HG02759 (cell line): Measurements from ENCODE around the gene SIPA1L2.
"Not testable (repeated sequence)": the region's sequence is repeated elsewhere in the genome, so short reads cannot be mapped to it uniquely, and the experiment has no call there.

Source experiments
- ATAC-seq: cut with Tn5 transposase; IDR thresholded peaks from one replicate; pipeline ENCODE4 v1.9.1; 2021; ENCODE audit warnings: mild to moderate bottlenecking, moderate library complexity; ENCODE audit not compliant: unreplicated experiment

Gene SIPA1L2

GRCh38 chr1:232615306-232615800, 14.6 kb downstream of the SIPA1L2 start:
- no peak for ATAC-seq

- no peak for ATAC-seq
These were observed 15.1 kb downstream of the SIPA1L2 start for GRCh38 chr1:232614811-232615210.

GRCh38 chr1:232613752-232614381, 16.1 kb downstream of the SIPA1L2 start:
- ATAC-seq: no peak

GRCh38 chr1:232612836-232613235, 17.1 kb downstream of the SIPA1L2 start:
- not testable (repeated sequence) for ATAC-seq

GRCh38 chr1:232611834-232612233, 18.1 kb downstream of the SIPA1L2 start:
- no peak for ATAC-seq

- ATAC-seq: not testable (repeated sequence)
These were observed 18.8 kb downstream of the SIPA1L2 start for GRCh38 chr1:232610902-232611745.

GRCh38 chr1:232610192-232610901, 19.6 kb downstream of the SIPA1L2 start:
- ATAC-seq: no peak

- no peak for ATAC-seq
These were observed 21.5 kb downstream of the SIPA1L2 start for GRCh38 chr1:232608427-232608826.

- ATAC-seq: no peak
These were observed 27.3 kb downstream of the SIPA1L2 start for GRCh38 chr1:232602622-232603021.

- peak; percentile 48 for ATAC-seq
These were observed 29.3 kb downstream of the SIPA1L2 start for GRCh38 chr1:232600424-232601258.

- peak; percentile 41 for ATAC-seq
These were observed 30.5 kb downstream of the SIPA1L2 start for GRCh38 chr1:232599178-232600041.

- ATAC-seq: no peak
These were observed 31.1 kb downstream of the SIPA1L2 start for GRCh38 chr1:232598837-232599177.

- ATAC-seq: no peak
These were observed 31.8 kb downstream of the SIPA1L2 start for GRCh38 chr1:232598133-232598532.

- ATAC-seq: no peak
These were observed 32.2 kb downstream of the SIPA1L2 start for GRCh38 chr1:232597721-232598120.

GRCh38 chr1:232596666-232597303, 33.1 kb downstream of the SIPA1L2 start:
- ATAC-seq: peak; percentile 54

GRCh38 chr1:232594768-232595698, 34.9 kb downstream of the SIPA1L2 start:
- ATAC-seq: no peak

- no peak for ATAC-seq
These were observed 36.0 kb downstream of the SIPA1L2 start for GRCh38 chr1:232593717-232594502.
